Nephron (organoid): ENCODE results near the gene NXN.
"Not testable (repeated sequence)": the region's sequence is repeated elsewhere in the genome, so short reads cannot be mapped to it uniquely, and the experiment has no call there.

ENCODE experiments used
- H3K27ac Mint-ChIP-seq, 3 experiments: 2 replicates each; pipeline ENCODE4 v1.8.0; 2020; ENCODE audit warnings: mixed read lengths in 3 of 3, mild to moderate bottlenecking in 2 of 3, moderate library complexity in 1 of 3
- H3K27me3 Mint-ChIP-seq: 2 replicates; pipeline ENCODE4 v1.8.0; 2021; ENCODE audit warnings: low read depth, mild to moderate bottlenecking, moderate library complexity, mixed read lengths
- H3K36me3 Mint-ChIP-seq: 2 replicates; pipeline ENCODE4 v1.8.0; 2020; ENCODE audit warnings: low read depth, mixed read lengths
- H3K4me1 Mint-ChIP-seq: 2 replicates; pipeline ENCODE4 v1.8.0; 2020; ENCODE audit warnings: mixed read lengths
- H3K4me3 Mint-ChIP-seq, 3 experiments: 2 replicates each; pipeline ENCODE4 v1.8.0; 2020; ENCODE audit warnings: mild to moderate bottlenecking in 3 of 3, mixed read lengths in 3 of 3, moderate library complexity in 2 of 3
- H3K9me3 Mint-ChIP-seq: 2 replicates; pipeline ENCODE4 v1.8.0; 2020; ENCODE audit warnings: mixed read lengths
- CTCF ChIP-seq, 3 experiments: fragments of 200-600 bp; sonication (generic); IDR thresholded peaks; one replicate each; pipeline ENCODE4 v1.5.0; 2021; ENCODE audit warnings: antibody characterized with exemption in 3 of 3; ENCODE audit not compliant: unreplicated experiment in 3 of 3

Gene NXN

DNA sequence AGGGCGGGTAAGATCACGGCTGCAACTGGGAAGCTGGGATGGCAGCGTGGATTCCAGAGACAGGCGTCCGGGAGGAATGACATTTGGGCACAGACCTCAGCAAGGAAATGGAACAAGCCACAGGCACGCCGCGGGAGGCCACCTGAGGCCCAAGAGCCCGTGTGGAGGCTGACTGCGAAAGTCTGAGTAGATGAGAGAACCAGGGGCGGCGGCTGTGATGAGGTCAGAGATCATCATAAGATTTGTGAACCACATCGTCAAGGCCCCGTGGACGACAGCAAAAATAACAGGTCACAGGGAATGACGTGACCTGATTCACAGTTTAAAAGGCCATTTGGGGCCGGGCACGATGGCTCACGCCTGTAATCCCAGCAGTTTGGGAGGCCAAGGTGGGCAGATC, 149.2 kb downstream of the NXN start:
- H3K27me3 Mint-ChIP-seq = peaks cover 6% of the 10 kb centered on the region
- TF ChIP-seq CTCF (IDR thresholded peaks at IDR 0.05; ENCODE audit: unreplicated experiment in 3 of 3) = no peak
- peak overlapping the region in 2 of 3 experiments; percentile 1 to 8 for H3K4me3 Mint-ChIP-seq
- peak overlapping the region; percentile 4 to 83 (median 66) for H3K27ac Mint-ChIP-seq
- H3K4me1 Mint-ChIP-seq = peaks cover 9% of the 10 kb centered on the region
- H3K9me3 Mint-ChIP-seq = peaks cover 16% of the 10 kb centered on the region
- peaks cover 28% of the 10 kb centered on the region for H3K36me3 Mint-ChIP-seq

GRCh38 chr17:829614-830013, 150.0 kb downstream of the NXN start:
- H3K4me1 Mint-ChIP-seq, H3K4me3 Mint-ChIP-seq, H3K27me3 Mint-ChIP-seq: not testable (repeated sequence)
- peaks cover 31% of the 10 kb centered on the region for H3K36me3 Mint-ChIP-seq
- H3K9me3 Mint-ChIP-seq = peaks cover 16% of the 10 kb centered on the region
- peak overlapping the region in 1 of 3 experiments; percentile 83 for H3K27ac Mint-ChIP-seq

DNA sequence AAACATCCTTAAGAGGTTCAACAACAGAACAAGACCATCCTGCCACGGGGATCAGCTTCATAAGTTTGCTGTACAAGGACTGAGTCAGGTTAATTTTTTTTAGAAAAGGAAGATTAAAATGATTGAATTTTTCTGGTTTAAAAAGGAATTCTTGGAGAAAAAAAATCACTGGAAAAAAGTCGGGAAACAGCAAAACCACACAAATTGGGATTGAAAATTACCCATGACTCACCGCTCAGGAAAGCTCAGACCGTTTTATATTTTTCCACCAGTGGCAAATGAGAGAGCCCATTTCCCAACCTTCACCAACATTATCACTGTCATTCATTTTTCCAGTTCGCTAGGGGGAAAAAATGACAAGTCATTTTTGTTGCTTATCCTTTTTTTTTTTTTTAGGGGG, 150.8 kb downstream of the NXN start:
- Mint-ChIP-seq H3K4me1 (peaks cover 5% of the 10 kb centered on the region), H3K4me3 (no peak overlapping the region), H3K9me3 (peaks cover 16% of the 10 kb centered on the region), H3K27ac (no peak overlapping the region), H3K36me3 (peaks cover 36% of the 10 kb centered on the region), H3K27me3 (peaks cover 6% of the 10 kb centered on the region)
- TF ChIP-seq CTCF (IDR thresholded peaks at IDR 0.05; ENCODE audit: unreplicated experiment in 3 of 3) = no peak

DNA sequence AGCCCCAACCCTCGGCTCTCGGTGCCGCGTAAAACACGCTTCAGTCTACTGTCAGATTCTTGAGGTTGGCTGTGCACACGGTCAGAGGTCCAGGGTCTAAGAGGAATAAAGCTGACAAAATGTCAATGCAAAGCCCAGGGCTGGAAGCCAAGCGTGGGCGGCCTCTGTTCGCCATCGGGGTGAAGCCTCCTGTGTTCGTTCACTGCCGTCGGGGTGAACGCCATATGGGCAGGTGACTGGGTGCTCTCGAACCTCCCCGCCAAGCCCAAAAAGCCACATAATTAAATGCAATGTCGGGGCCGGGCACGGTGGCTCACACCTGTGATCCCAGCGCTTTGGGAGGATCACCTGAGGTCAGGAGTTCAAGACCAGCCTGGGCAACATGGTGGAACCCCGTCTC, 152.8 kb downstream of the NXN start:
- peaks cover 6% of the 10 kb centered on the region for H3K9me3 Mint-ChIP-seq
- H3K4me1 Mint-ChIP-seq = no peaks in the 10 kb centered on the region
- H3K27ac Mint-ChIP-seq = no peak overlapping the region
- no peak overlapping the region for H3K4me3 Mint-ChIP-seq
- TF ChIP-seq CTCF (IDR thresholded peaks at IDR 0.05; ENCODE audit: unreplicated experiment in 3 of 3) = no peak
- H3K27me3 Mint-ChIP-seq = no peaks in the 10 kb centered on the region
- peaks cover 42% of the 10 kb centered on the region for H3K36me3 Mint-ChIP-seq

DNA sequence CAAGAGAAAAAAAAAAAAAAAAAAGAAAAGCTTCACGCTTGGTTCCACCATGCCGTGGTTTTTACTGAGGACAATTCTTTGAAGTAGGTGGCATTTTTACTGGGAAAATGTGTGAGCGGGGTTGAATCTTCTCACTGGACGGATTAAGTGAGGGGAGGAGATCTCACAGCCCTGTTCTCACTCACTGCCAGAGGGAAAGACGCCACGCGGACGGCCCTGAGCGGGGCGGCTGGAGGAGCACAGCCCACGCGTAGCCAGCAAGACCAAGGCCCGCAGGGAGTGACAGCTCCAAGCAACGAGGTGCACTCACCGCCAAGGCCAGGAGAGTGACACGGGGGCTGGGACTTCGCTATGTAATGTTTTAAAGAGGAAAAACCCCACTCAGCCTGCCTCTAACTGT, 154.4 kb downstream of the NXN start:
- no peaks in the 10 kb centered on the region for H3K27me3 Mint-ChIP-seq
- peaks cover 3% of the 10 kb centered on the region for H3K9me3 Mint-ChIP-seq
- H3K36me3 Mint-ChIP-seq = peaks cover 36% of the 10 kb centered on the region
- peak overlapping the region in 1 of 3 experiments; percentile 32 for H3K27ac Mint-ChIP-seq
- no peaks in the 10 kb centered on the region for H3K4me1 Mint-ChIP-seq
- TF ChIP-seq CTCF (IDR thresholded peaks at IDR 0.05; ENCODE audit: unreplicated experiment in 3 of 3) = no peak
- no peak overlapping the region for H3K4me3 Mint-ChIP-seq

GRCh38 chr17:824378-824777, 155.2 kb downstream of the NXN start:
- no peak overlapping the region for H3K27ac Mint-ChIP-seq
- H3K9me3 Mint-ChIP-seq = no peaks in the 10 kb centered on the region
- no peaks in the 10 kb centered on the region for H3K27me3 Mint-ChIP-seq
- peaks cover 38% of the 10 kb centered on the region for H3K36me3 Mint-ChIP-seq
- TF ChIP-seq CTCF (IDR thresholded peaks at IDR 0.05; ENCODE audit: unreplicated experiment in 3 of 3) = no peak
- no peaks in the 10 kb centered on the region for H3K4me1 Mint-ChIP-seq
- H3K4me3 Mint-ChIP-seq = no peak overlapping the region
